Ovary (tissue), 3 donors: ENCODE data around the gene GALNT10.

Experiments used
- EP300 ChIP-seq: sonication (generic); formaldehyde crosslinking; IDR thresholded peaks from one replicate; pipeline ENCODE4 v1.6.1; 2017; ENCODE audit warnings: antibody characterized with exemption
- TF ChIP-seq, protein P1 (sequence below), 3 donors: fragments of 450-650 bp in 2 of 3; fragments of 200-600 bp in 1 of 3; IDR thresholded peaks; one replicate each; pipeline versions ENCODE4 v1.5.1 to v1.8.0; 2016 to 2022; ENCODE audit warnings: antibody characterized with exemption in 3 of 3, mild to moderate bottlenecking in 1 of 3
- donor health status: DM: no; HTN: no; CAD: no.

DNA sequence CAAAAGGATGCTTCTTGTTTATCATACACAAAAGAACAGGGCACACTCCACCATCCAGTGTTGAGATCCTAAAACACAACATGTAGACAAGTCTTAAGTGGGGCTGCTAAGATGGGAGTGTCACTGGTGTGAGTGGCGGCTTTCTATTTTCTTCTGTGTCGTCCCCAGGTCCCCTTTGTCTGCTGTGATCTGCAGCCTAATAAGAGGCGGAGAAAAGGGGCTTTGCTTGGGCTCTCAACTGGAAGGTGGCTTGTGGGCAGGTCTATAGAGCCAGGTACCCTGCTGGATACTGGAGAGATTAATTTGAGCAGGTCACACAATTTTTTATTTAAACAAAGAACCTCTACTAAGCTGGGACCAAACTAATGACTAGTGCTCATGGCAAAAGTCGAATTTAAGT is 129.2 kb downstream of the GALNT10 start:
- TF ChIP-seq, protein P1, sequence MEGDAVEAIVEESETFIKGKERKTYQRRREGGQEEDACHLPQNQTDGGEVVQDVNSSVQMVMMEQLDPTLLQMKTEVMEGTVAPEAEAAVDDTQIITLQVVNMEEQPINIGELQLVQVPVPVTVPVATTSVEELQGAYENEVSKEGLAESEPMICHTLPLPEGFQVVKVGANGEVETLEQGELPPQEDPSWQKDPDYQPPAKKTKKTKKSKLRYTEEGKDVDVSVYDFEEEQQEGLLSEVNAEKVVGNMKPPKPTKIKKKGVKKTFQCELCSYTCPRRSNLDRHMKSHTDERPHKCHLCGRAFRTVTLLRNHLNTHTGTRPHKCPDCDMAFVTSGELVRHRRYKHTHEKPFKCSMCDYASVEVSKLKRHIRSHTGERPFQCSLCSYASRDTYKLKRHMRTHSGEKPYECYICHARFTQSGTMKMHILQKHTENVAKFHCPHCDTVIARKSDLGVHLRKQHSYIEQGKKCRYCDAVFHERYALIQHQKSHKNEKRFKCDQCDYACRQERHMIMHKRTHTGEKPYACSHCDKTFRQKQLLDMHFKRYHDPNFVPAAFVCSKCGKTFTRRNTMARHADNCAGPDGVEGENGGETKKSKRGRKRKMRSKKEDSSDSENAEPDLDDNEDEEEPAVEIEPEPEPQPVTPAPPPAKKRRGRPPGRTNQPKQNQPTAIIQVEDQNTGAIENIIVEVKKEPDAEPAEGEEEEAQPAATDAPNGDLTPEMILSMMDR (IDR thresholded peaks at IDR 0.05), result no peak
- no peak for TF ChIP-seq EP300
